Epithelial cell of proximal tubule (primary cell): ENCODE data around the gene ZNF226. TPM values are rescaled to one million over a fixed set of nuclear protein-coding genes. Genes with fewer than 3 reads are reported as not detected.
"Not testable (repeated sequence)": the region's sequence is repeated elsewhere in the genome, so short reads cannot be mapped to it uniquely, and the experiment has no call there.

Source experiments
- DNase-seq: peaks from one replicate; pipeline ENCODE4 v3.0.0-alpha.2; 2011; ENCODE audit warnings: low read depth
- H3K4me3 ChIP-seq: 2 replicates; pipeline ENCODE4 v1.5.1; 2011; ENCODE audit warnings: low read depth, mild to moderate bottlenecking, low read length
- CTCF ChIP-seq: conservative IDR thresholded peaks from 2 replicates; pipeline ENCODE4 v1.5.1; 2012; ENCODE audit warnings: low read depth, mild to moderate bottlenecking, low read length
- total RNA-seq: library from RNA; depleted of rRNA; stranded (reverse); fragments of >200 nt; gene quantifications from 2 replicates; pipeline ENCODE4 v1.2.3, GENCODE V29; 2015

ZNF226 gene
- total RNA-seq, 1 donor from 2014 or later: 12.2 TPM

- DNase-seq: peak; percentile 84
- TF ChIP-seq CTCF: no peak
- peak within 1 kb of the TSS; percentile 73 for H3K4me3 ChIP-seq
These were observed 47.5 kb downstream of the ZNF226 start, which contains the start of gene ZNF227 for GRCh38 chr19:44212250-44212865. Gene ZNF227 (plus strand): TSS chr19:44212532. CDS start chr19:44217793, 5,261 bp downstream.

GRCh38 chr19:44212866-44213346 lies 48.0 kb downstream of the ZNF226 start:
- peak overlapping the region; percentile 73 for H3K4me3 ChIP-seq
- no peak for TF ChIP-seq CTCF
- no peak for DNase-seq

GRCh38 chr19:44219926-44220325 lies 55.0 kb downstream of the ZNF226 start:
- DNase-seq, H3K4me3 ChIP-seq: not testable (repeated sequence)

DNA sequence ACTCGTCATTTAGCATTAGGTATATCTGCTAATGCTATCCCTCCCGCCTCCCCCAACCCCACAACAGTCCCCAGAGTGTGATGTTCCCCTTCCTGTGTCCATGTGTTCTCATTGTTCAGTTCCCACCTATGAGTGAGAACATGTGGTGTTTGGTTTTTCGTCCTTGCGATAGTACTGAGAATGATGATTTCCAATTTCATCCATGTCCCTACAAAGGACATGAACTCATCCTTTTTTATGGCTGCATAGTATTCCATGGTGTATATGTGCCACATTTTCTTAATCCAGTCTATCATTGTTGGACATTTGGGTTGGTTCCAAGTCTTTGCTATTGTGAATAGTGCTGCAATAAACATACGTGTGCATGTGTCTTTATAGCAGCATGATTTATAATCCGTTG lies 55.9 kb downstream of the ZNF226 start:
- DNase-seq: not testable (repeated sequence)

GRCh38 chr19:44221291-44221690 lies 56.4 kb downstream of the ZNF226 start:
- not testable (repeated sequence) for H3K4me3 ChIP-seq, DNase-seq

More for the DNA sequence above, 55.9 kb downstream of the ZNF226 start:
- not testable (repeated sequence) for H3K4me3 ChIP-seq

Other genes with a start within 250 kb of the ZNF226 start
- 3.3 and 4.8 TPM in 2 replicates for gene ZNF45, start 229.8 kb upstream of the ZNF226 start, total RNA-seq
- 2.5 and 5.6 TPM in 2 replicates for gene ZNF221, start 213.9 kb upstream of the ZNF226 start, total RNA-seq
- 2.8 and 4.3 TPM in 2 replicates for gene ZNF155, start 180.9 kb upstream of the ZNF226 start, total RNA-seq
- 1.7 TPM in 2 replicates for gene ZNF230, start 162.1 kb upstream of the ZNF226 start, total RNA-seq
- 2.7 and 3.7 TPM in 2 replicates for gene ZNF222, start 139.7 kb upstream of the ZNF226 start, total RNA-seq
- gene ZNF223, start 113.1 kb upstream of the ZNF226 start, total RNA-seq: 3.3 TPM in 2 replicates
- gene ZNF284, start 92.9 kb upstream of the ZNF226 start, total RNA-seq: 0.81 and 1.3 TPM in 2 replicates
- gene ZNF224, start 70.7 kb upstream of the ZNF226 start, total RNA-seq: 5.8 and 8.0 TPM in 2 replicates
- gene ZNF225, start 51.7 kb upstream of the ZNF226 start, total RNA-seq: 0.63 and 2.6 TPM in 2 replicates
- 2.3 and 2.9 TPM in 2 replicates for gene ZNF234, start 23.5 kb upstream of the ZNF226 start, total RNA-seq
- 2.9 and 4.7 TPM in 2 replicates for gene ZNF227, start 47.4 kb downstream of the ZNF226 start, total RNA-seq
- 0.14 TPM in 1 of 2 replicates, not detected in the other for gene ZNF233, start 94.8 kb downstream of the ZNF226 start, total RNA-seq
- gene ZNF235, start 139.9 kb downstream of the ZNF226 start, total RNA-seq: 0.65 and 3.2 TPM in 2 replicates
- gene ZNF112, start 191.6 kb downstream of the ZNF226 start, total RNA-seq: 2.8 and 3.2 TPM in 2 replicates
- gene ZNF285, start 236.5 kb downstream of the ZNF226 start, total RNA-seq: 1.5 and 2.7 TPM in 2 replicates